C4-2B (cell line): ENCODE measurements around the gene MRC2.
A peak's percentile ranks its signal among the peaks of the same experiment; 100 is the strongest.

ENCODE experiments used
- H3K27ac ChIP-seq: fragments of 450-650 bp; 2 replicates; pipeline ENCODE4 v1.5.1; 2017
- CTCF ChIP-seq: fragments of 450-650 bp; conservative IDR thresholded peaks from 2 replicates; pipeline ENCODE4 v1.5.1; 2017; ENCODE audit warnings: mild to moderate bottlenecking
- ZFX ChIP-seq: fragments of 450-650 bp; IDR thresholded peaks from 2 replicates; pipeline ENCODE4 v1.6.1; 2017

MRC2 gene

GRCh38 chr17:62703776-62704380, 76.4 kb downstream of the MRC2 start:
- peak overlapping the region; percentile 47 for H3K27ac ChIP-seq
- TF ChIP-seq ZFX: no peak
- peak; percentile 97 for TF ChIP-seq CTCF

GRCh38 chr17:62704381-62704971, 77.0 kb downstream of the MRC2 start:
- peak overlapping the region; percentile 47 for H3K27ac ChIP-seq
- TF ChIP-seq ZFX (no peak), CTCF (no peak)

- H3K27ac ChIP-seq: peak overlapping the region; percentile 4; the same call in 1 of the 2 replicates
- TF ChIP-seq ZFX (no peak), CTCF (no peak)
These were observed 77.8 kb downstream of the MRC2 start for GRCh38 chr17:62705156-62705777.

GRCh38 chr17:62705778-62706597, 78.5 kb downstream of the MRC2 start:
- peak overlapping the region; percentile 10 for H3K27ac ChIP-seq
- TF ChIP-seq ZFX: no peak
- no peak for TF ChIP-seq CTCF

GRCh38 chr17:62706598-62707424, 79.3 kb downstream of the MRC2 start:
- peak overlapping the region; percentile 10; the same call in 1 of the 2 replicates for H3K27ac ChIP-seq
- TF ChIP-seq ZFX: no peak
- TF ChIP-seq CTCF: no peak

- TF ChIP-seq ZFX (no peak), CTCF (no peak)
- no peak overlapping the region for H3K27ac ChIP-seq
These were observed 79.9 kb downstream of the MRC2 start for GRCh38 chr17:62707425-62707739.
